HG03558 (cell line): ENCODE results near the gene RDX.
A peak's percentile ranks its signal among the peaks of the same experiment; 100 is the strongest.

Experiments used
- ATAC-seq: cut with Tn5 transposase; IDR thresholded peaks from one replicate; pipeline ENCODE4 v1.9.1; 2021; ENCODE audit warnings: moderate number of reproducible peaks; ENCODE audit not compliant: unreplicated experiment; ENCODE audit errors: extremely low read depth

Gene RDX

DNA sequence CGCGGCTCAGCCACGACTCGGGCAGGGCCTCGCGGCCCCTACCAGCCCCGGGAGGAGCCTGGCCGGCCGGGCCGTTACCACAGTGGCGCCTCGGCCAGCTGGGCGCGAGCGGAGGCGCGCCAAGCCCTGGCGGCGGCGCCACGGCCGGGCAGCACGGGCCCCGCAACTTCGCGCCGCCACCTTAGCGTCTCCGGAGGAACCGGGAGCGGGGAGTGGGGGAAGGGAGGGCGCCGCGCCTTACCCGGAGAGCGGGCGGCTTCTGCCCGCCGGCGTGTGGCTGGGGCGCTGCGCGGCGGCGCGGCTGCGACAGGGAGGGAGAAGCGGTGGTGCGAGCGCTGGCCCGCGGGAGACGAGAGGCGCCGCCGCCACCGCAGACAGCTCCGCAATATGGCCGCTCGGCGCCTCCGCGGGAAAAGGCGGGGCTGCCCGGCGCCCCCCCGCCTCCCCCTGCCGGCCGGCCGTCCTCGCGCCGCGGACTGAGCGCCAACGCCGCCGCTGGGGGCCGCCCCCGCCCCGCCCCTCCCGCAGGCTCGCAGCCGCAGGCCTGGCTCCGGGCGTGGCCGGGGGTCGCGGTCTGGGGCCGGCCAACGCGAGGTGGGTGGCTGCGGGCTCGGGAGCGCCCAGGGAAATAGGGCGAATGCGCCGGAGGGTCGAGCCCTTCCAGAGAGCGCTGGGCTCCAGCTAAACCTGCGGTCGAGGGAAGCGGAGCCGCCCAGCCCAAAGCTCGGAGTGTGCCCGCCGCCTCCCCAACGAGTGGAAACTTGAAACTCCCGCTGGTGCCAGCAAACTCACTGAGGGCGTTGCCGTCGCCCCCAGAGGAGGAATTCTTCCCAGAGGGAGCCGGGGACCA, at the start of gene RDX:
Gene RDX, minus strand, starts transcription at position 389 of the 850 bp plus-strand sequence. CDS start 16,922 bp downstream, outside the sequence.
- ATAC-seq, result peak; percentile 57

DNA sequence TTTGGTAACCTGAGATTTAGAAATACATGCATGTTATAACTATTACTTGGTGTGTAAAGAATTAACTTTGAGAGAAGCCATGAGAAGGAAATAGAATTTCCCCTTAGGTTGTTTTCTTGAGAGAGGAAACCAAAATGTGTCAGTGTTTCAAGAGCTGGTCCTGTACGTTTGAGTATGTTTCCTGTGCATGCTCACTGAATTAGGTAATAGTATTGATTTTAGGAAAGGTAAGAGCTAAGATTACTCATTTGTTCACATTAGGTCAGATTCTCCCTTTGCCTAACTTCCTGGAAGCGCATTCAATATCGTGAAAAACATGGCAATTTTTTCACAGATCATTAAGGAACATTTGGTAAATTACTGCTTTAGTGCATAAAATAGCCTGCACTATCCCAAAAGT, 49.3 kb upstream of the RDX start:
- ATAC-seq, result peak; percentile 37

DNA sequence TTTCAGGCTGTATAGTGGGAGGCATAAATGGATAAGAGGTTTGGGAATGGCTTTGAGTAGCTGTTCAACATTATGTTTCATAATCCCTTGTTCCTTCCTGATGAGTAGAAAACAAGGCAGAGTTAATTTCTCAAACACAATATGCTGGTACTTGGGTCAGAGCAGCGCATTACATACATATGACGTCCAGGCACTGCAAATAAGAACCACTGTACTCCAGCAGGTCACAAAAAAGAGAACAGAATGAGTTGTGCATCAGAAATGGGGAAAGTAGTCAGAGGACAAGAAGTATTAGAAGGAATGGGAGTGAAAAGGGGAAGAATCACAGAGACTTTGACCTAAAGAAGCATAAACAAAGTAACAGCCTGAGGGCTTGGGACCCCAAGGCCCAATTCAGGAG, 44.0 kb upstream of the RDX start:
- ATAC-seq, result no peak

DNA sequence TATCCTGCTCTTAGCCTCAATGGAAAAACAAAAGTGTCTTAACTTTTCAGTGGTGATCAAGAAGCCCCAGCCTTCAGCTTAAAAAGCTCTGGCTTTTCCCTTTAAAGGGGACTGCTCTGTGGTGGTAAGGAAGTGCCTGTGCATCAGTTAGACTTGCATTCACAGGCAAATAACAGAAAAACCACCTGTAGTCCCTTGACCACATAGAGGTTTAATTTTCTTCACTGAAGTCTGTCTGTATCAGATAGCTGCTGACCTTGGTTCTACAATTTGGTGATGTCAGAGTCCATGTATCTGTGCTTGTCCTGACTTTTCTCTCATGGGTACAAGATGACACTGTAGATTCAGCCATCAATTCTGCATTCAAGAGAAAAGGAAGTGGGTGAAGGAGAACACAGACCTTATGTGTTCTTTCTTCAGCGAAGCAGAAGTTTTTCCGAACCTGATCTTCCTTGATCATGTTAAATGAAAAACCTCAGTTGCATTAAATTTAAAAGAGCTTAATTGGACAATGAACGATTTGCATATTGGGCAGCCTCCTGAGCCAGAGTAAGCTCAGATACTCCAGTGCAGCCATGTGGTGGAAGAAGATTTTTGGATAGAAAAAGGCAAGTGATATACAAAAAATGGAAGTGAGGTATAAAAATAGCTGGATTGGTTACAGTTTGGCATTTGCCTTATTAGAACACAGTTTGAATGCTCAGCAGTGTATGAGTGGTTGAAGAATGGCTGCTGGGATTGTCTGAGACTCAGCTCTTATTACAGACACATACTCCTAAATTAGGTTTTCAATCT, 43.2 kb upstream of the RDX start:
- no peak for ATAC-seq

DNA sequence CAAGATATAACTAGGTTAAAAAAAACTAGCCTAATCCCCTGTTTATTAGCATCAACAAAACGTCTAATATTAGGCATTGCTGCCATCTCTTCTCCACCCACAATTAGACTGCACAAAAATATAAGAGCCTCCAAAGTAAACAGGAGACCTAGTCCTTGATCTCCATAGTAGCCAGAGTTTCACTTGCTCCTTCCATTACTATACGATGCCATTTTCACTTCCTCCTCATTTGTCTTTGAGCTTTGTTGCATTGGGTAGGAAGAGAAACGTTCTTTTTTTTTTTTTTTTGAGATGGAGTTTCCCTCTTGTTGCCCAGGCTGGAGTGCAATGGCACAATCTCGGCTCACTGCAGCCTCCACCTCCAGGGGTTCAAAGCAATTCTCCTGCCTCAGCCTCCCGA, 42.3 kb upstream of the RDX start:
- ATAC-seq, result no peak

DNA sequence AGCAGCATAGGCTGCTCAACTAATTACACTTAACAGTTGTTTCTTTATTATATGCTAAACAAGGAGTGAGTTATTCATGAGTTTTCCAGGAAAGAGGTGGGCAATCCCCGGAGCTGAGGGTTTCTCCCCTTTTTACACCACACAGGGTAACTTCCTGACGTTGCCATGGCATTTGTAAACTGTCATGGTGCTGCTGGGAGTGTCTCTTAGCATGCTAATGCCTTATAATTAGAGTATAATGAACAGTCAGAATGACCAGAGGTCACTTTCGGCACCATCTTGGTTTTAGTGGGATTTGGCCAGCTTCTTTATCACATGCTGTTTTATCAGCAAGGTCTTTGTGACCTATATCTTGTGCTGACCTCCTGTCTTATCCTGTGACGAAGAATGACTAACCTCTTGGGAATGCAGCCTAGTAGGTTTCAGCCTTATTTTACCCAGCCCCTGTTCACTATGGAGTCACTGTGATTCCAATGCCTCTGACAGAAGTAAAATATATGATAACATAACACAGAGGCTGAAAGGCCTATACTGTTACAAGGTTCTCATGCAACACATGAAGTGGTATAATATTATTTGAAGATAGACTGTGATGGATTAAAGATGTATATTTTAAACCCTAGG, 41.3 kb upstream of the RDX start:
- no peak for ATAC-seq

DNA sequence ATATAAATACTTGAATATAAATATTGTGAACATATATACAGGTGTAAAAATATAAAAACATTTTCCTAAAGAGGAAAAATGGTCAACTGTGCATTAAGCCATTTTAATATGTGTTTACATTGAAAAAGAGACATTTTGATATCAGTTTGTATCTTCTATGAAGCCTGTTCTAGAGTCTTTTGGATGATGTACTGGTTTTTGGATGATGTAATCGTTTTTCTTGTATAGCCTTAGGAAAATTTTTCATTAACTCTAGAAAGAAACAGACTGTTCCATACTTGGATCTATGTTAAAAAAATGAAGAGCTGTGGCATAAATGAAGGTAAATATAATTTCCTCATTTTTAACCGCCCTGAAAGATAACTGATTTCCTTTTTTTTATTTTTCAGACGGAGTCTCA, 39.6 kb upstream of the RDX start:
- ATAC-seq, result no peak

DNA sequence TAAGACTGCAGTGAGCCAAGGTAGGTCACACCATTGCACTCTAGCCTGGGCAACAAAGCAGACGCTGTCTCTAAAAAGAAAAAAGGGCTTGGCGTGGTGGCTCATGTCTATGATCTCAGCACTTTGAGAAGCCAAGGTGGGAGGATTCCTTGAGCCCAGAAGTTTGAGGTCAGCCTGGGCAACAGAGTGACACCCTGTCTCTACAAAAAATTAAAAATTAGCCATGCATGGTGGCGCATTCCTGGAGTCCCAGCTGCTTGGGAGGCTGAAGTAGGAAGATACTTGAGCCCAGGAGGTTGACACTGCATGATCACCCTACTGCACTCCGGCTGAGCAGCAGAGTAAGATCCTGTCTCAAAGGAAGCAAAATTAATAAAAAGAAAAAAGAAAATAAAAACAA, 38.9 kb upstream of the RDX start:
- ATAC-seq, result no peak

DNA sequence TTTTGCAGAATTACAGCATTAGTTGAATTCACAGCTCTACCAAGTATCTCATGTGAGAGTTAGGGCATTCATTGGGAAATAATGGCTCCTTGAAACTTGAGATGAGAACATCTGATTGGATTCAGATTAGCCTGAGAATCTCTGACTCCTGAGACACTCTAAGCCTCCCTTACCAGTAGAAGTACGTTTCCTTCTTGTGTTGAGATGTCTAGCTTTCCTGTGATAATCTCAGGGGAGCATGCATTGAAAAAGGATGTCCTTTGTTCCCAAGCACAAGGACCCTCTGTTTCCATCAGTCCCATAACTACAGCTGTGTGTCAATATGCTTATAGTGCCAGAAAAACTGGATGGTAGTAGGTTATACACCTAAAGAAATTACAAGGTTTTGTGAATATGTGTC, 35.2 kb upstream of the RDX start:
- ATAC-seq, result no peak

DNA sequence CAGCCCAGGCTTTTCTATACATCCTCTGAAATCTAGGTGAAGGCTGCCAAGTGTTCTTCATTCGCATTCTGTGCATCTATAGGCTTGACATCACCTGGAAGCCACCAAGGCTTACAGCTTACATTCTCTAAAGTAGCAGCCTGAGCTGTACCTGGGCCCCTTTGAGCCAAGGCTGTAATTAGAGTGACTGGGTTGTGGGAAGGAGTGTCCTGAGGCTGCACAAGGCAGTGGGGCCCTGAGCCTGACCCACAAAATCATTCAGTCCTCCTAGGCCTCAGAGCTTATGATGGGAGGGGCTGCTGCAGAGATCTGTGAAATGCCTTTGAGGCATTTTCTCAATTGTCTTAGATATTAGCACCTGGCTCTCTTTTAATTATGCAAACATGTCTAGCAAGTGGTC, 33.0 kb upstream of the RDX start:
- ATAC-seq, result no peak

DNA sequence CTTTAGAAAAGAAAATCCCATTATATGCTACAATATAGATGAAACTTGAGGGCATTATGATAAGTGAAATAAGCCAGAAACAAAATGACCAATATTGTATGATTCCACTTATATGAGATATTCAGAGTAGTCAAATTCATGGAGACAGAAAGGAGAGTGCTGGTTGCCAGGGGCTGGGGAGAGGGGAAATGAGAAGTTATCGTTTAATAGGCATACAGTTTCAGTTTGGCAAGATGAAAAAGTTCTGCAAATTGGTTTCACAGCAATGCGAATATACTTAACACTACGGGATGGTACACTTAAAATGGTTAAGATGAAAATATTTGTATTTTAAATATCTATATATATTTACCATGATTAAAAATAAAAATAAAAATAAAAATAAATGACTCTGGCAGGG, 31.1 kb upstream of the RDX start:
- ATAC-seq, result no peak

DNA sequence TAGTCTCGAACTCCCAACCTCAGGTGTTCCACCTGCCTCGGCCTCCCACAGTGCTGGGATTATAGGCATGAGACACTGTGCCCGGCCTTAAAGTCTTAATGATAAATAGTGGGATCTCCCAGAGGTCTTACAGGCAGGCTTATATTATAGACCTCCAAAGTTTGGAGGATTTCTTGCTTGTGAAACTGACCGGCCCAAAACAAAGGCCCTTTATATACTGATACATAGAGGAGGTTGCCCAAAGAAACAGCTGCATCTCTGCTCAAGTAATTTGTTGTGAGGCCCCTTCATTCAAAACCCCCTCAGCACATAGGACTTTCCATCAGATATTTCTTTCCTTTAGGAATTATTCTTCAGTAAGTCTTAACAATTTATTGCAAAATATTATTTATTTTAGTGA, 27.4 kb upstream of the RDX start:
- no peak for ATAC-seq

DNA sequence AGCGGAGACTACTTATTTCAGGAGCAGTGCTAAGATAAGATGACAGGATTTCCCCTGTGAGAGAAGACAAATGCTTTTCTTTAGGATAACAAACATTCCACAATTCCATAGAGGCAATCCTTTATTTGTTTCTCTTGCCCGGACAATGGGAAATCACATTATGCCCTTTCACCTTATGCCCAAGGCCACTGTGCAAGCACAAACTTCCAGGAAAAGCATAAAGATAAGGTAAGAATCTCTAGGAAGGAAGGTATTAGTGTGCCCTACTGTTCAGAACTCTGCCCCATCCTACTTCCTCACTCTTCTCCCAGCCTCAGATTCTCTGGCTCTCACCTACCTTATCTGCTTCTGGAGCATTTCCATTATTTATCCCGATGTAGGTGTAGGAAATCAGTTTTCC, 23.1 kb upstream of the RDX start:
- no peak for ATAC-seq

DNA sequence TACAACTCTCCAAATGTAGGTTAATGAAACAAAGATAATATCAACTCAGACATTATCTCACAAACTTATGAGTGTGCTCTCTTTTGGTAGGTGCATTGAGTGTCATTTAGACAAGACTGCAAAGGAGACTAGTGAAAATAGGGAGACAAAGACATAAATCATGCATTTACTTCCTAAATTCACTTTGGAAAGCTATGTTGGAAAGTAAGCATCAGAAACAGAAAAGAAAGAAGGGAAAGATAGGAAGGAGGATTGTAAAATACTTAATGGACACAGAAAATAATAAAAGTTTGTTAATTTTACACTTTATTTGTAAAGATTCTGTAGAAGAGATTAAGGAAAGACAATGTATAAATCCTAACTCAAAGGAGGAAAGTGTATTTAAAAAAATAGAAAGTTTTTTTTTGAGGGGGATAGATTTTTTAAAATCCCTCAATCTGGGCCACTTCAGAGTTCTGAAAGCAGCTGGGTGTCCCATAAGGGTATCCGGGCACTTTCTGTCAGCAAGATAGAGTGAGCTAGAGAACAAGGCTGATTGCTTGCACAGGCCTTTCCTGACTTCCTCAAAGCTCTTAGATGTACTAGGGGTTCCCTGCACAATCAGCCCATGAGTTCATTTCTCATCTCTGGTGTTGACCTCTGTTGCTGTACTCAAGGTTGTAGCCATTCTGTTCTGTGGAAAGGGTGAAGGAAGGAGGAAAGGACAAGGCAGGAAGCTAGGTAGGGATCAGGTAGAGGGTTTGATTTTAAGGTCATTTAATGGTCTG, 22.4 kb upstream of the RDX start:
- ATAC-seq, result no peak

DNA sequence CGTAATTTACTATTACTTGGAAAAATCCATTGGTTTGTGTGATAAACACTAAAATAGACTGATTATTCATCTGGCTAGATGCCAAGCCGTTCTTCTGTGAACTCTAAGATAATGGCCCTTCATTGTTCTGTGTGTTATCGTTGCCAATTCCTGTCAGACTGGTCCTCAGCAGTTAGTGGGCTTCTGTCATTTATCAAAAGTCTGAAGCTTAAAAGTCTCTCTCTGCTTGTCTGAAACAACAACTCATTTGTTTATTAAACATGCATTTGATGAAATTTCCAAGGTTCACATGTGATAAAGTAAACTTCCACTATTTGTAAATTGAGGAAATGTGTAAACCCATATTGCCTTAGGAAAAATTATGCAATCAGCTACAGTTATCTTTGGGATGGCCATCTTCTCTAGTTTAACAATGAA, 21.1 kb upstream of the RDX start:
- no peak for ATAC-seq

DNA sequence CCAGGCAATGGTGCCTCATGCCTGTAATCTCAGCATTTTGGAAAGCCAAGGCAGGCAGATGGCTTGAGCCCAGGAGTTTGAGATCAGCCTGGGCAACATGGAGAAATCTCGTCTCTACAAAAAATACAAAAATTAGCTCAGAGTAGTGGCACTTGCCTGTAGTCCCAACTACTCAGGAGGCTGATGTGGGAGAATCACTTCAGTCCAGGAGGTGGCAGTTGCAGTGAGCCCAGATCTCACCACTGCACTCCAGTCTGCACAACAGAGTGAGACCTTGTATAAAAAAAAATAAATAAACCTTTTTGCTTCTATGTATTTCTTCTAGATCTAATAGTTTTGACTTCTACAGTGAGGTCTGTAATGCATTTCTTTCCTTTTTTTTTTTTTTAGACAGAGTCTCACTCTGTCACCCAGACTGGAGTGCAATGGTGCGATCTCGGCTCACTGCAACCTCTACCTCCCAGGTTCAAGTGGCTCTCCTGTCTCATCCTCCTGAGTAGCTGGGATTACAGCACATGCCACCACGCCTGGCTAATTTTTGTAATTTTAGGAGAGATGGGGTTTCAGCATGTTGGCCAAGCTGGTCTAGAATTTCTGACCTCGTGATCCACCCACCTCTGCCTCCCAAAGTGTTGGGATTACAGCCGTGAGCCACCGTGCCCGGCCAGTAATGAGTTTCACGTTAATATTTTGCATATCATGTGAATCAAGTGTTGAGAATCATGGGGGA, 18.1 kb upstream of the RDX start:
- no peak for ATAC-seq

DNA sequence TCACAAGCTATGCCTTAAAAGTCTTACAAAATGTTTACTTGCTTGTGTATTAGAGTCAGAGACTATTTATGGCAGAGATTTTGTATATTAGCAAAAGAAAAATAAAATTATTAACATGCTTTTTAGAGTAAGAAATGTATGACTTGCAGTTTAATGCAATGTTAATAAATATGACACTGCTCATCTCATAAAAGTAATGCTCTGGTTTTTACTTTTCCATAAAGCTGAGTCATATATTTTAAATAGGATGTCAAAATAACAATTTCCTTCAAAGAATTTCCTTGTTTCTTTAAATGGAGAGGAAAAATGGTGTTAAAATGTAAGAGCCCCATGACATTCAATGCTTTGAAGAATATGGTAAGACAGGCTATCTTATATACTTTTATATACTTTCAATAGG, 16.3 kb upstream of the RDX start:
- no peak for ATAC-seq

DNA sequence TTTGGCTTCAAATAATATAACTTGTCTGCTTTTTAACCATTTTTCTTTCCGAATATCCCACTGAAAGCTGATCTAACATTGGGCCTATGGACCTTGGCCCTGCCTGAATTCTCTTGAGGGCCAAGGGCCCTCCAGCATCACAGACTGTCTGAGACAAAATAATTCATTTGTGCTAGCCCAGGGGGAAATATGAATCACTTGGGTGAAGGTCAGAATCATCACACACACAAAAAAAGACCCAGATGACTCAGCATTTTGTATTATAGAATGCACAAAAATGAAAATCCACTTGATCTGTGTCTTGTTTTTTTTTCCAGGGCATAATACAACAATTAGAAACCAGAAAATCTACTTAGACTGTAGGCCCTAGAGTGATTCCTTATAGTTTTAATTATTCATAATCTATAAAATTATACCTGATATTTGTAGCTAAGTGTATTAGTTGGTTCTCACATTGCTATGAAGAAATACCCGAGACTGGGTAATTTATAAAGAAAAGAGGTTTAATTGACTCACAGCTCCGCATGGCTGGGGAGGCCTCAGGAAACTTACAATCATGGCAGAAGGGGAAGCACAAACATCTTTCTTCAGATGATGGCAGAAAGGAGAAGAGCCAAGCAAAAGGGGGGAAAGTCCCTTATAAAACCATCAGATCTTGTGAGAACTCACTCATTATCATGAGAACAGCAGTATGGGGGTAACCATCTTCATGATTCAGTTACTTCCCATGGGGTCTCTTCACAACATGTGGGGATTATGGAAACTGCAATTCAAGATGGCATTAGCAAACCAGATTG, 15.6 kb upstream of the RDX start:
- no peak for ATAC-seq

DNA sequence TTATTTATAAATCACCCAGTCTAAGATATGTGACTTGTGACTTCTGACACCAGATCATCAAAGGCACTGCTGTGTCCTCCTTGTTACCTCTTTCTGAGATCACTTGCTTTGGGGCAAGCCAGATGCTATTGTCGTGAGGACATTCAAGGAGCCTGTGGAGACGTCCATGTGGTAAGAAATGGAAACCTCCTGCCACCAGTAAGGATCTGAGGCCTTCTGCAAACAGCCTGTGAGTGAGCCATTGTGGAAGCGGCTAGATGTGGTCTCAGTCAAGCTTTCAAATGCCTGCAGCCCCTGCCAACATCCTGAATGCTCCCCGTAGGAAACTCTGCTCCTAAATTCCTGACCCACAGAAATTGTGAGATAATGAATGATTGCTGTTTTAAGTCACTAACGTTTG, 11.7 kb upstream of the RDX start:
- ATAC-seq, result no peak
